ENCODE measurements around the gene ADAMTS18. TPM values are rescaled to one million over a fixed set of nuclear protein-coding genes. Genes with fewer than 3 reads are reported as not detected.

The ADAMTS18 gene
- total and polyA plus RNA-seq, 2 donors (not counting 3 experiments of a cell fraction or from before 2014, with no cell fraction given), result 18.4 to 27.5 TPM

DNA sequence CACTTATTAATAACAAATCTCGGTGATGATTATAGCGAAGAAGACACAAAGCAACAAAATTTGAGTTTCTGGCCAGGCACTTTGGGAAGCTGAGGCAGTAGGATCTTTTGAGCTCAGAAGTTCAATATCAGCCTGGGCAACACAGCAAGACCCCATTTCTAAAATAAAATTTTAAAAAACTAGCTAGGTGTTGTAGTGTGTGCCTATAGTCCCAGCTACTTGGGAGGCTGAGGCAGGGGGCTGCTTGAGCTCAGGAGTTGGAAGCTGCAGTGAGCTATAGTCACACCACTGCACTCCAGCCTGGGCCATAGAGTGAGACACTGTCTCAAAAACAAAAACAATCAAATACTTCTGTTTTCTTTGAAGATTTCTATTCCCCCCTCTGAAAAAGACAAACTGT, 130.7 kb downstream of the ADAMTS18 start:
- Histone ChIP-seq H3K27me3 (ENCODE audit: control insufficient read depth in 2 of 2, insufficient read depth in 2 of 2, low read length in 2 of 2) (no peaks in the 10 kb centered on the region), H3K9ac (replicated peaks; ENCODE audit: extremely low read depth, insufficient read depth, low read length) (no peak overlapping the region), H3K4me3 (replicated peaks in 1 of 3; ENCODE audit: insufficient read depth in 1 of 3, low read depth in 1 of 3, low read length in 3 of 3) (no peak overlapping the region), H4K20me1 (replicated peaks; ENCODE audit: control insufficient read depth, extremely low read depth, insufficient read depth, low read length) (no peaks in the 10 kb centered on the region), H3K9me3 (replicated peaks; ENCODE audit: control insufficient read depth, insufficient read depth, low read length) (no peaks in the 10 kb centered on the region), H2AFZ (ENCODE audit: low read depth, low read length) (no peak overlapping the region), H3K27ac (ENCODE audit: insufficient read depth, low read depth, low read length) (no peak overlapping the region), H3K4me2 (ENCODE audit: insufficient read depth, low read length) (no peak overlapping the region), H3K79me2 (ENCODE audit: control insufficient read depth, insufficient read depth, low read length) (no peaks in the 10 kb centered on the region), H3K36me3 (ENCODE audit: control insufficient read depth in 2 of 2, extremely low read depth in 1 of 2, insufficient read depth in 2 of 2, low read length in 2 of 2) (no peaks in the 10 kb centered on the region), H3K4me1 (ENCODE audit: control insufficient read depth, extremely low read depth, insufficient read depth, low read length) (peaks cover 41% of the 10 kb centered on the region), H3K9me1 (replicated peaks; ENCODE audit: control insufficient read depth, extremely low read depth, insufficient read depth, low read length) (no peaks in the 10 kb centered on the region)
- TF ChIP-seq, protein P1, sequence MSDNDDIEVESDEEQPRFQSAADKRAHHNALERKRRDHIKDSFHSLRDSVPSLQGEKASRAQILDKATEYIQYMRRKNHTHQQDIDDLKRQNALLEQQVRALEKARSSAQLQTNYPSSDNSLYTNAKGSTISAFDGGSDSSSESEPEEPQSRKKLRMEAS (IDR thresholded peaks at IDR 0.05; ENCODE audit: insufficient read depth, insufficient read length), result no peak
- intact Hi-C loops (cut with micrococcal nuclease), result no loop called here
- no TSS peak for BruUV-seq (replicated peaks)
- ChIA-PET CTCF (interaction anchor here (0.7 to 0.8 kb wide), 2 partner anchors 68 to 279 kb away, joined by 3 read pairs; no protein-coding TSS in a partner anchor), POLR2A (no interaction called here)
- DNase-seq (ENCODE audit: low read depth, low spot score) (no peak), FAIRE-seq (no peak)
- dilution Hi-C loops (cut with MboI; ENCODE audit: extremely low pct_ligation_motif_present, low sequenced_read_pairs), result no loop called here

DNA sequence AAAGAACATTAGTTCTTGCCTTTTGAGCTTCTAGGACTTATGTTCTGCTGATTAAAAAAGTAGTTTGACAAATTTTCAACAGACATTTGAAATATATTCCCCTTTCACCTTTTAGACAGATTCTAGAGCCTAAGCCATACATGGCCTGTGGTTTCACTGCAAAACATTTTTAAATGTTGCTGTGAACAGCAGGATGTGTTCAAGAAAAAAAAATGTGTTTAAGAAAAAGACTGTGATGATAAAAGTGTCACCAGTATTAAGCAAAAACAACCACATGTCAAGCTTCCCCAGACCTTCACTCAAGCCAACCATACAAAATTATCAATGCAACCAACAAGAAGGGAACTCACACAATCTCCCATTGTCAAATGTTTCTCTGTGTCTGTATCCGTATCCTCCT, 132.2 kb downstream of the ADAMTS18 start:
- no TSS peak for BruUV-seq (replicated peaks)
- H3K9me3 ChIP-seq (replicated peaks; ENCODE audit: control insufficient read depth, insufficient read depth, low read length), result no peaks in the 10 kb centered on the region
- POLR2A ChIA-PET, result no interaction called here
- CTCF ChIA-PET, result interaction anchor here (1.3 kb wide), 1 partner anchor 21 kb away, joined by 3 read pairs; no protein-coding TSS in a partner anchor
- dilution Hi-C loops (cut with MboI; ENCODE audit: extremely low pct_ligation_motif_present, low sequenced_read_pairs) (no loop called here), intact Hi-C loops (cut with micrococcal nuclease) (no loop called here)
- no peak overlapping the region for H3K4me3 ChIP-seq (replicated peaks in 1 of 3; ENCODE audit: insufficient read depth in 1 of 3, low read depth in 1 of 3, low read length in 3 of 3)
- H3K36me3 ChIP-seq (ENCODE audit: control insufficient read depth in 2 of 2, extremely low read depth in 1 of 2, insufficient read depth in 2 of 2, low read length in 2 of 2), result no peaks in the 10 kb centered on the region
- H3K4me2 ChIP-seq (ENCODE audit: insufficient read depth, low read length), result no peak overlapping the region
- DNase-seq (ENCODE audit: low read depth, low spot score), result no peak
- H4K20me1 ChIP-seq (replicated peaks; ENCODE audit: control insufficient read depth, extremely low read depth, insufficient read depth, low read length), result no peaks in the 10 kb centered on the region
- H3K27ac ChIP-seq (ENCODE audit: insufficient read depth, low read depth, low read length), result no peak overlapping the region
- H3K9ac ChIP-seq (replicated peaks; ENCODE audit: extremely low read depth, insufficient read depth, low read length), result no peak overlapping the region
- peaks cover 43% of the 10 kb centered on the region for H3K4me1 ChIP-seq (ENCODE audit: control insufficient read depth, extremely low read depth, insufficient read depth, low read length)
- H3K9me1 ChIP-seq (replicated peaks; ENCODE audit: control insufficient read depth, extremely low read depth, insufficient read depth, low read length), result no peaks in the 10 kb centered on the region
- no peak overlapping the region for H2AFZ ChIP-seq (ENCODE audit: low read depth, low read length)
- no peaks in the 10 kb centered on the region for H3K79me2 ChIP-seq (ENCODE audit: control insufficient read depth, insufficient read depth, low read length)
- no peaks in the 10 kb centered on the region for H3K27me3 ChIP-seq (ENCODE audit: control insufficient read depth in 2 of 2, insufficient read depth in 2 of 2, low read length in 2 of 2)
- FAIRE-seq, result no peak
- TF ChIP-seq POLR2A (IDR thresholded peaks at IDR 0.05; ENCODE audit: low read depth, low read length) (no peak), MYC (IDR thresholded peaks at IDR 0.05; ENCODE audit: low read depth, low read length) (no peak), GATA2 (IDR thresholded peaks at IDR 0.05; ENCODE audit: insufficient read depth, insufficient read length, low read depth, low read length) (no peak), FOS (IDR thresholded peaks at IDR 0.05; ENCODE audit: borderline replicate concordance, insufficient read depth, low read length) (no peak), EZH2 (IDR thresholded peaks at IDR 0.05; ENCODE audit: borderline replicate concordance, low read depth, low read length, severe bottlenecking) (no peak), JUN (IDR thresholded peaks at IDR 0.05; ENCODE audit: borderline replicate concordance, insufficient read depth, insufficient read length, low read depth) (no peak)
